EH (cell line): ENCODE data around the gene YY2.
"Not testable (repeated sequence)": the region's sequence is repeated elsewhere in the genome, so short reads cannot be mapped to it uniquely, and the experiment has no call there.

Source experiments
- DNase-seq: peaks from one replicate; pipeline ENCODE4 v3.0.0-alpha.2; 2015; ENCODE audit warnings: low read depth

The YY2 gene

DNA sequence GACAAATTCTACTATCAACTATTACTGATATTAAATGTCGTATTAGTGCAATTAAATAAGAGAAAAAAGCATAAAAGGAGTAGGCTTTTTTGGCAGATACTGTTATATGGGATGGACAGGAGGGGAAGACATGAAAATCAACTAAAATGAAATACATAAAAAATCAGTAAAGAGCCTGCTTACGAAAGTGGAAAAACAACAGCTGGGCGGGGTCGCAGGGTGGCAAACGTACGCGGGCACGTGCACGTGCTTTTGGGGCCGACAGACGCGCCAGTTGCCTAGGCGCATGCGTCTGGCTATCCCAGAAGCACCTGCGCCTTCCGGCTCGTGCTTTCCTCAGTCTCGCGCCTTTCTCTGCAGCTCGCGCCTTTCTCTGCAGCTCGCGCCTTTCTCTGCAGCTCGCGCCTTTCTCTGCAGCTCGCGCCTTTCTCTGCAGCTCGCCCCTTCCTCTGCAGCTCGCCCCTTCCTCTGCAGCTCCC is at the start of gene YY2:
Gene YY2, plus strand, starts transcription at position 51 of the 479 bp plus-strand sequence. CDS start 498 bp downstream, outside the sequence.
- no peak for DNase-seq

DNA sequence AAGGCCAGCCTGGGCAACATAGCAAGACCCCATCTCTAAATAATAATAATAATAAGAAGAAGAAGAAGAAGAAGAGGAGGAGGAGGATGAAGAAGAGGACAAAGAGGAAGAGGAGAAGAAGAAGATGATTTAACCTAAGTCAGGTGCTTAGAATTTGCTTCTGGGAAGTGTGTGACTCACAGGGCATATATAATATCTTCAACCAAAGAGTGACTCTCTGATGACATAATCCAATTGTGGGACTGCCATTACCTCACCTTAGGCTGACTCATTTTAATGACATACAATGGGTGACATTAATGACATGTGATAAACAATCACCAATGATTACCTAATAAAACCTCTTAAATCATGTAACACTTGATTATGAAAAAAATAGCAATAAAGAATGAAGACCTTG is 49.1 kb upstream of the YY2 start:
- no peak for DNase-seq

- DNase-seq: no peak
Observed at GRCh38 chrX:21811832-21812231, 44.0 kb upstream of the YY2 start.

GRCh38 chrX:21812628-21813027 is 43.2 kb upstream of the YY2 start:
- no peak for DNase-seq

GRCh38 chrX:21813612-21814368 is 42.0 kb upstream of the YY2 start:
- DNase-seq: no peak

- no peak for DNase-seq
Observed at GRCh38 chrX:21816136-21816535, 39.7 kb upstream of the YY2 start.

DNA sequence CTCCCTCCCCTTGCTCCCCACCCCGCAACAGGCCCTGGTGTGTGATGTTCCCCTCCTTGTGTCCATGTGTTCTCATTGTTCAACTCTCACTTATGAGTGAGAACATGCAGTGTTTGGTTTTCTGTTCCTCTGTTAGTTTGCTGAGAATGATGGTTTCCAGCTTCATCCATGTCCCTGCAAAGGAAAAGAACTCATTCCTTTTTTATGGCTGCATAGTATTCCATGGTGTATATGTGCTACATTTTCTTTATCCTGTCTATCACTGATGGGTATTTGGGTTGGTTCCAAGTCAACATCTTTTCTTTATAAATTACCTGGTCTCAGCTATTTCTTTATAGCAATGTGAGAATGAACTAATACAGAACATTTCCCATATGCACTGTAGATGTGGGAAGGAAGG is 35.6 kb upstream of the YY2 start:
- not testable (repeated sequence) for DNase-seq

DNA sequence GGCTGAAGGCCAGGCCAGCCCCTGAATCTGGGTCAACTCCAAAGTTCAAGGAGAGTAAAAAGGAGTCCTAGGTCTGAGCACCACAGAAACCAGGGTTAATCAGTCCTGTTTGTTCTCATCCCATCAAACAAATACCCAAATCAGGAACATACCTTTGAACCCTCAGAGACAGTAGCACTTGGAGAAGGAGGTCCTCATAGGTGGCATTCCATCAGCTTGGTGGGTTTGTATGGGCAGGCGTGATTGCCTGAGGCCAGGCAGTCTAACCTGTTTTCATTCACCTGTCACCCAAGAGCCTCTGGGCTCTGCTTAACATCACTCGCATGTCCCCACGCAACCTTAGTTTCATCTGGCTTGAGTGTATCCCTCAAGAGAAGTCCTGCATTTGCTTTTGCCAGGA is 33.9 kb upstream of the YY2 start:
- DNase-seq: no peak

- no peak for DNase-seq
Observed at GRCh38 chrX:21831496-21831895, 24.3 kb upstream of the YY2 start.

GRCh38 chrX:21837056-21837455 is 18.7 kb upstream of the YY2 start:
- no peak for DNase-seq

GRCh38 chrX:21838937-21839333 is 16.9 kb upstream of the YY2 start:
- peak; percentile 36 for DNase-seq

DNA sequence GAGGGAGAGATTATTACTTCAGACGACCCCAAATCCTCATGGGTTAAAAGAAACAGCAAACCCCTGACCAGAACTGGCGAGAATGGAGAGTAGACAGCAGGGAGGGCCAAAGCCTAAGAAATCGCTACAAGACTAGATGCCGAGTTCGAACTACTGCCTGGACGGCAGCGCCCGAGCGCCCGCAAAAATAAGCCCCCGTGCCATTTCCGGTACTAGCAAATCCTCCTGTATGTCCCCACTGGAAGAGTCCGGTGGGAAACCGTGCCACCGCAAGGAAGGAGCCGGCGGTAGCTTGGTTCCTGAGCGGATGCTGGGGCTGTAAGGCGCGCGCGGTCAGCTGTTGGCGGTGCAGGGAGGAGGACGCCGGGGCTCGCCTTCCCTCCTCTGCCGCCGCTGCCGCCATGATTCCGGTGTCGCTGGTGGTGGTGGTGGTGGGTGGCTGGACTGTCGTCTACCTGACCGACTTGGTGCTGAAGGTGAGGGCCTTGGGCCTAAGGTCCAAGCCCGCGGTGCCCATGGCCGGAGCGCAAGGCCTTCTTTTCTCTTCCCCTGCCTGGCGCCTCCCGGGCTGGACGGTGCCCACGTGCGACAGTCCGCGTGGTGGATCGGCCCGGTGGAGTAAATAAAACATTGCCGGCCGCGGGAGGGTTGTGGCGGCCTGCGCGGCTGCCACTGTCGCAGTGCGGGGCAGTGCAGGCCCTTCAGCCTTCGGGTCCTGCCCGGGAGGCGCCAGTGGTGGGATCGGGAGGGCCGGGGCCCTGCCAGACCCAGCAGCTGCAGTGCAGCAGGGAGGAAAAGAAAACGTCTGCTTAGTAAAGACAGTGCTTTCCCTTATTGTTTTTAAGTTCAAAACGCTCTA is 16.2 kb upstream of the YY2 start, which contains the start of gene MBTPS2:
Gene MBTPS2, plus strand, starts transcription at position 284 of the 859 bp plus-strand sequence. Its CDS starts 118 bp downstream, at position 402.
- peak; percentile 85 for DNase-seq

DNA sequence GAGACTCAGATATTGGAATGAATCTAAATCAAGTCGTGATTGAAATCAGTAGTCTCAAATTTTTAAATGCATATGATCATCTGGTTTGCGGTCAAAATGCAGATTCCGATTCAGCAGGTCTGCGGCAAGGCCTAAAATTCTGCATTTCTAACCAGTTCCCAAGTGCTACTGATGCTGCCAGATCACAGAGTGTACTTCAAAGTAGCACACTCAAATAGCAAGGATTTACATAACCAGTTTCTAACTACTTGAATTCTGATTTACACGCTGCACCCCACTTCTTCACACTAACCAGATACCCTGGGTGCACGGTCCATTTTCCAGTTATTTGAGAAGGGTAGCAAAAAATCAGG is 15.6 kb upstream of the YY2 start:
- no peak for DNase-seq

- no peak for DNase-seq
Observed at GRCh38 chrX:21843179-21843578, 12.6 kb upstream of the YY2 start.

DNA sequence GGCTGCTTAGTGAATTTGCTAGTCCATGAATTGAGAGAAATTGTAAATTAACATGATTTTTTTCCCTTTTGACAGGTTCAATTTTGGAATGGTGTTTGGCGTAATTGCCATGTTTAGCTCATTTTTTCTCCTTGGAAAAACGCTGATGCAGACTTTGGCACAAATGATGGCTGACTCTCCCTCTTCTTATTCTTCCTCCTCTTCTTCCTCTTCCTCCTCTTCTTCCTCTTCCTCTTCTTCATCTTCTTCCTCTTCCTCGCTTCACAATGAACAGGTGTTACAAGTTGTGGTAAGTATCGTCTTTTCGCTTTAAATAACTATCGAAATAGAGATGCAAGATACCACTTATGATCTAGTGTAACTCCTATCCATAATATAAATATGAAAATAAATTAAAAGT is 10.7 kb upstream of the YY2 start:
- no peak for DNase-seq

GRCh38 chrX:21847342-21847741 is 8.4 kb upstream of the YY2 start:
- DNase-seq: no peak

GRCh38 chrX:21853578-21853977 is 2.2 kb upstream of the YY2 start:
- DNase-seq: no peak

DNA sequence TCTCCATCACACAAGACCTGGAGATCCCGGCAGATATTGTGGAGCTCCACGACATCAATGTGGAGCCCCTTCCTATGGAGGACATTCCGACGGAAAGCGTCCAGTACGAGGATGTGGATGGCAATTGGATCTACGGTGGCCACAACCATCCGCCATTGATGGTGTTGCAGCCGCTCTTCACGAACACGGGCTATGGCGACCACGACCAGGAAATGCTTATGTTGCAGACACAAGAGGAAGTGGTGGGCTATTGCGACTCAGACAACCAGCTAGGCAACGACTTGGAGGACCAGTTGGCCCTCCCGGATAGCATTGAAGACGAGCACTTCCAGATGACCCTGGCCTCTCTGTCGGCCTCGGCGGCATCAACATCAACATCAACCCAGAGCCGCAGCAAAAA is 717 bp downstream of the YY2 start:
- no peak for DNase-seq

DNA sequence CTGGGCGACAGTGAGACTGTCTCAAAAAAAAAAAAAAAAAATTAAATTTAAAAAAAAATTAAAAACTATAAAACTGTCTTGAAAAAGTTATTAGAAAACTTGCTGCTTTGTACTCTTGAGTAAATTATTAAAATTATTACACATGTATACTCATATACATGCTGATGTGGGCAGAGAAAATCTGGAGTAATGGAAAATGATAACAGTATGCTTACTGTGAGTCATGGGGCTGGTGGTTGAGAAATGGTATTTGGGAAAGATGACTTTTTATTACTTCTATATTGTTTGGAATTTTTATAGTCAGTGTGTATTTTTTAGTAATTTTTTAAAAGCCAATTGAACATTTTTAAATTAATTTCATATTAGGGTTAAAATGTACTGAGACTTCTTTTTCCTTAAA is 7.5 kb downstream of the YY2 start:
- DNase-seq: peak; percentile 27

- DNase-seq: peak; percentile 32
Observed at GRCh38 chrX:21865436-21865835, 9.6 kb downstream of the YY2 start.

GRCh38 chrX:21870494-21870893 is 14.7 kb downstream of the YY2 start:
- no peak for DNase-seq

DNA sequence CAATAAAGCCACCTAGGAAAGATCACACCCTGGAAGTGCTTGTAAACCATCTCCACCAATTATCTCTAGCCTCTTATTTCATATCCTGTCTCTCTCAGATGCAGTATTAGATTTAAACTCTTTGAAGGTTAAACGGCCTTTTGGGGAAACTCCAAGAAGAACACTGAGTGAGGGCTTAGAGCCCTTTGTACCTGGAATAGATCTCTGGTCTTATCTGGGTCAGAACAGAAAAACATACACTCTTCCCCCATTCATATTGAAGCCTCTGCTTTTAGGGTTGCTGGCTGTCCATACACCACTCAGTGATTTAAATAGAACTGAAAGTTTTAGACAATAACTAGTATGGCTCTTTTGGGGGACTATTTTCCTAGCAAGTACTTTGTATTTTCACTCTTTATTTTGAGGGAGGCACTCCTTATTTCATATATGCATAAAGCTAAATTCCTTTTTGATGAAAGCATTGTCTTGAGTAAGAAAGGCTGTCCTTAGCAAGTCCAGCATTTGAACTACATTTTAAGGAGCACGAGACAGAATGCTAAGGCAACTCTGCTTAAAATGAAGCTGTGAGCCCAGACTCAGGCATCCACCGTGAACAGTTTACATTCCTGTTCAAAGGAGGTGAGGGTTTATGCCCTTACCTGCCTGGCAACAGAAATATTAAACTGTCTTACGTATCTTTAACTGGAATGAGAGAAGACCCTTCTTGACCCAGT is 17.4 kb downstream of the YY2 start:
- peak; percentile 18 for DNase-seq
